GM23248 (cell line): ENCODE data around the gene OR52E6. TPM values are rescaled to one million over a fixed set of nuclear protein-coding genes. Genes with fewer than 3 reads are reported as not detected.

Experiments used
- DNase-seq: peaks from one replicate; pipeline ENCODE4 v3.0.0-alpha.2; 2015
- H2AFZ ChIP-seq: fragments of 200-600 bp; sonication (generic); 2 replicates; pipeline ENCODE4 v1.6.1; 2016; ENCODE audit warnings: antibody characterized with exemption
- H3F3A ChIP-seq: fragments of 200-600 bp; sonication (generic); 2 replicates; pipeline ENCODE4 v1.6.1; 2016; ENCODE audit warnings: mild to moderate bottlenecking, antibody characterized with exemption, mixed run types; ENCODE audit not compliant: insufficient read depth
- H3K27ac ChIP-seq: fragments of 200-600 bp; sonication (generic); 2 replicates; pipeline ENCODE4 v1.5.1; 2016; ENCODE audit warnings: mild to moderate bottlenecking
- H3K27me3 ChIP-seq: fragments of 200-600 bp; sonication (generic); replicated peaks from 2 replicates; pipeline ENCODE4 v1.6.1; 2016; ENCODE audit warnings: mild to moderate bottlenecking; ENCODE audit not compliant: insufficient read depth
- H3K36me3 ChIP-seq: fragments of 200-600 bp; sonication (generic); 2 replicates; pipeline ENCODE4 v1.6.1; 2016; ENCODE audit warnings: low read depth, mild to moderate bottlenecking
- H3K4me1 ChIP-seq: fragments of 200-600 bp; sonication (generic); 2 replicates; pipeline ENCODE4 v1.6.1; 2016; ENCODE audit warnings: mild to moderate bottlenecking; ENCODE audit not compliant: insufficient read depth
- H3K4me2 ChIP-seq: fragments of 200-600 bp; sonication (generic); one replicate; pipeline ENCODE4 v1.6.1; 2016; ENCODE audit warnings: mild to moderate bottlenecking; ENCODE audit not compliant: unreplicated experiment
- H3K4me3 ChIP-seq: fragments of 200-600 bp; sonication (generic); 2 replicates; pipeline ENCODE4 v1.5.1; 2016; ENCODE audit warnings: mild to moderate bottlenecking
- H3K79me2 ChIP-seq: fragments of 200-600 bp; sonication (generic); 2 replicates; pipeline ENCODE4 v1.6.1; 2016; ENCODE audit warnings: mild to moderate bottlenecking; ENCODE audit not compliant: insufficient read depth
- H3K9ac ChIP-seq: fragments of 200-600 bp; sonication (generic); 2 replicates; pipeline ENCODE4 v1.6.1; 2016; ENCODE audit warnings: mild to moderate bottlenecking
- H3K9me2 ChIP-seq: fragments of 200-600 bp; sonication (generic); 2 replicates; pipeline ENCODE4 v1.6.1; 2016; ENCODE audit warnings: mixed run types, mild to moderate bottlenecking, moderate library complexity; ENCODE audit not compliant: insufficient read depth
- H3K9me3 ChIP-seq: fragments of 200-600 bp; sonication (generic); one replicate; pipeline ENCODE4 v1.6.1; 2017; ENCODE audit warnings: low read depth
- H4K20me1 ChIP-seq: fragments of 200-600 bp; sonication (generic); 2 replicates; pipeline ENCODE4 v1.6.0; 2016; ENCODE audit not compliant: insufficient read depth
- EZH2 ChIP-seq: fragments of 200-600 bp; sonication (generic); IDR thresholded peaks from 2 replicates; pipeline ENCODE4 v1.6.1; 2018; ENCODE audit warnings: antibody characterized with exemption, mild to moderate bottlenecking; ENCODE audit not compliant: insufficient read depth, poor library complexity, severe bottlenecking
- EZH2phosphoT487 ChIP-seq: fragments of 200-600 bp; sonication (generic); IDR thresholded peaks from 2 replicates; pipeline ENCODE4 v1.6.1; 2018; ENCODE audit warnings: antibody characterized with exemption, moderate library complexity, mild to moderate bottlenecking, low read depth; ENCODE audit not compliant: insufficient read depth
- WGBS, 2 experiments: methylation state at CpG; one replicate each; pipeline ENCODE4 v1.1.6; 2015 to 2017; ENCODE audit warnings: low lambda C conversion rate in 2 of 2, low coverage in 1 of 2; ENCODE audit errors: missing lambda C conversion rate in 2 of 2; 5-methylcytosine and 5-hydroxymethylcytosine counted together
- in situ Hi-C: fragments of 300-500 bp; cut with MboI; formaldehyde crosslinking; loops from 2 replicates; pipeline ENCODE4 v1.15.0; 2020
- polyA plus RNA-seq: library from polyadenylated mRNA; unstranded; fragments of >200 nt; fragmentation: Nextera tagmentation; extraction: Ambion mirVana; gene quantifications from 2 replicates; pipeline ENCODE4 v1.2.1, GENCODE V29; 2016
- total RNA-seq: library from RNA; depleted of rRNA; stranded (reverse); fragments of >200 nt; shearing (Covaris generic); gene quantifications from 2 replicates; pipeline ENCODE4 v1.2.3, GENCODE V29; 2014

OR52E6 gene
- total and polyA plus RNA-seq, 2 experiments from 2014 or later = not detected

DNA sequence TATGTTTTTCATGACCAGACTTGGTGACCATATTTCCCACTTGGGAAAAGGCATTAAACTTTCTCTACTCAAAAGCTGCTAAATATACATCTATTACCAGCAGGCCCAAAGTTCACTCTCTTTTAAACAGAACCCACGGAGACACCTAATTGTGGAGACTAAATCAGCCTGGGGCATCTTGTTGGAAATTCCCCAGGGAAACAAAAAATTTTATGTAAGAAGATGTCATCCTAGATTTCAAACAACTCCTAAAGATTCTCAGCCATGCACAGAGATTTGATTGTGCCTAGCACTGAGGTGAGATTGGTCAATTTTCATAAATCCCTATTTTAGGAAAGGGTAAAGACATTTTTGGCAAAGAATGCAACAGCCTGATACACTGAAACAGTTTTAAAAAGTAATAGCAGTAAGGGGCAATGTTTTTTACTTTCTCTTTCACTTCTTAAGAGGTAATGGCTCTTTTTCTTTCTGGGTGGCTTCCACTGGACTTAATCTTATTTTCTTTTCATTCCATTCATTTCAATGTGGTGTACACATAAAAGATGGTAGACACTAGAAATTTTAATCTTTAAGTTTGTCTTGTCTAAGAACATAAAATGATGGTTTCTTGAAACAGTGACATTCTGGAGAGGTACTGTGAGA lies 23.3 kb downstream of the OR52E6 start:
- no peak overlapping the region for H3K4me2 ChIP-seq
- no peak overlapping the region for H2AFZ ChIP-seq
- TF ChIP-seq EZH2 (no peak), EZH2phosphoT487 (no peak)
- no peaks in the 10 kb centered on the region for H3K4me1 ChIP-seq
- no peaks in the 10 kb centered on the region for H3F3A ChIP-seq
- 65 to 76% methylated on average over 1 of the region's 1 CpG for WGBS, 2 experiments
- 0 out of 2 replicates have a peak, but pooled peaks cover 4% of the 10 kb centered on the region for H3K27me3 ChIP-seq
- H3K9ac ChIP-seq = no peak overlapping the region
- H3K4me3 ChIP-seq = no peak overlapping the region
- no peaks in the 10 kb centered on the region for H3K9me3 ChIP-seq
- no peaks in the 10 kb centered on the region for H3K9me2 ChIP-seq
- no peaks in the 10 kb centered on the region for H3K79me2 ChIP-seq
- no peaks in the 10 kb centered on the region for H4K20me1 ChIP-seq
- in situ Hi-C loops = no loop called here
- H3K36me3 ChIP-seq = no peaks in the 10 kb centered on the region
- no peak for DNase-seq
- no peak overlapping the region for H3K27ac ChIP-seq

DNA sequence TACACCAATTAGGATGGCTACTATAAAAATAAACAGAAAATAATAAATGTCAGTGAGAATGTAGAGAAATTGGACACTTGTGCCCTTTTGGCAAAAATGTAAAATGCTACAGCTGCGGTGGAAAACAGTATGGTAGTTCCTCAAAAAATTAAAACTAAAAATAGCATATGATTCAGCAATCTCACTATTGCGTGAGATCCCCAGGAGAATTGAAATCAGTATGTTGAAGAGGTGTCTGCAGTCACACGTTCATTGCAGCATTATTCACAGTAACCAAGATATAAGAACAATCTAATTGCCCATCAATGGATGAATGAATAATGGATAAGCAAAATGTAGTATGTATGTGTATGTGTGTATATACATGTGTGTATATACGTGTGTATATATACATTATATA lies 26.2 kb downstream of the OR52E6 start:
- DNase-seq = peak; percentile 29

DNA sequence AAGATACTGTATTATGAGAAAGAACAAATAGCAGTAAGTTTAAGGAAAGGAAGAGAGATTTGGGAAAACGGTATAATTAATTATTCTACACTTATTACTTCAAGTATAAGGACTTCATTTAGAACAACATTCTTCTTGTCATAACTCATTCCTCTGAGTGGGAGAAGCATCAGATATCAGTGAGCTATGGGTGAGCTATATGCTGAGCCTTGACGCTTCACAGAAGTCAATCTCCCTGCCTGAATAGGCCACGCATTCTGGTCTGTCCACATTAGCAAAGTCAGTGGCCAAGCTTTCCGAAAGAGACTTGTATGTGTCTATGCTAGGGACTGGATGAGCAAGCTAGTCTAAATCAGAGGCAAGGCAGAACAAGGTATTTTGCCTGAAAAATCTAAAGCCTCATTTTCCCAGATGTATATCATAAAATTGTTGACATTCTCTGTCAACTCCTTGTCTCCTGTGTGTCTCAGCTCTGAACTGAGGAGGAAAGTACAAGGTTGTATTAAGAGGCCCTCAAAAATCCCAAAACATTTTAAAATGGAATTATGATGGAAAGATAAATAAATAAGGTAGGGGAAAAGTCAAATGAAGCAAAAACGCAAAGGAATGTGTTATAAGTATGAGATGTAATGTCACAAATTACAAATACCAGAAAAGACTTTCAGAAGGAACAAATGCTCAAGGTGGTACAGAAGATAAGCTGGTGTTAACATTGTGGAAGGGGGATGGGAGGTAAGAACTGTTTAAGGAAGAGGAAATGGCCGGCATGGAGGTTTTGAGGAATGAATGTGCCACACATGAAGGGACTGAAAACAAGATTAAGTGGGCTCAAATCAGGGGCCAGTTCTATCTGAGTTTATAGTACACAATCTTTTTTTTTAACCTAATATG lies 31.5 kb downstream of the OR52E6 start:
- Histone ChIP-seq H3K4me2 (no peak overlapping the region), H3K27me3 (0 out of 2 replicates have a peak, but pooled peaks cover 5% of the 10 kb centered on the region)
- DNase-seq = no peak

More for the DNA sequence above, 26.2 kb downstream of the OR52E6 start:
- TF ChIP-seq EZH2 = no peak
- no peak for TF ChIP-seq EZH2phosphoT487
- H3K36me3 ChIP-seq = no peaks in the 10 kb centered on the region
- H2AFZ ChIP-seq = no peak overlapping the region
- H3K27me3 ChIP-seq = no peaks in the 10 kb centered on the region
- no peak overlapping the region for H3K27ac ChIP-seq
- H3K9ac ChIP-seq = no peak overlapping the region
- no peaks in the 10 kb centered on the region for H4K20me1 ChIP-seq
- WGBS, 2 experiments = 23 to 24% methylated on average over 4 of the region's 4 CpGs
- no peak overlapping the region for H3K4me3 ChIP-seq
- no peaks in the 10 kb centered on the region for H3K79me2 ChIP-seq
- no peaks in the 10 kb centered on the region for H3F3A ChIP-seq
- no peaks in the 10 kb centered on the region for H3K9me3 ChIP-seq
- in situ Hi-C loops = no loop called here
- no peak overlapping the region for H3K4me2 ChIP-seq
- H3K4me1 ChIP-seq = no peaks in the 10 kb centered on the region
- no peaks in the 10 kb centered on the region for H3K9me2 ChIP-seq

DNA sequence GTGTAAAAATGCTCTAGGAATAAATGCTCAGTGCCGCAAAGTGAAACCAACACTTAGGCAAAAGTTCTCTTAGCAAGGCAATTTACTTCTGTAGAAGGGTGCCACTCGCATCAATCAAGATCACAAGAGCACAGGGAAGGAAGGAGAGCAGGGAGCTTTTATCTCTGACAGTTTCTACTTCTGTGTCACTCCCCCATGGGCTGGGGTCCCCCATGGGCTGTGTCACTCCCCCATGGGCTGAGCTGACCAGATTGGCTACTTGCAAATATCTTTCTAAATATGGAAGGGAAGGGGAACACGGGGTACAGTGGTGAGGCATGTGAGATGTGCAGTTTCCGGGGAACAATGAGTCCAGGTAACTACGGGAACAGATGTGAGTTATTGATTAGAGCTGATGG lies 32.6 kb downstream of the OR52E6 start:
- in situ Hi-C loops = loop anchor here (10.0 kb wide), 1 partner anchor 324 kb away; the partner anchor contains the start of gene OR52D1
- peak overlapping the region; percentile 85 for H2AFZ ChIP-seq
- H3K79me2 ChIP-seq = no peaks in the 10 kb centered on the region
- DNase-seq = peak; percentile 31
- no peaks in the 10 kb centered on the region for H3K4me1 ChIP-seq
- no peaks in the 10 kb centered on the region for H4K20me1 ChIP-seq
- H3K27me3 ChIP-seq = 0 out of 2 replicates have a peak, but pooled peaks cover 5% of the 10 kb centered on the region
- no peak for TF ChIP-seq EZH2
- no peak for TF ChIP-seq EZH2phosphoT487
- H3K9me2 ChIP-seq = no peaks in the 10 kb centered on the region
- H3K4me3 ChIP-seq = peak overlapping the region; percentile 80
- H3K9me3 ChIP-seq = no peaks in the 10 kb centered on the region
- H3K27ac ChIP-seq = no peak overlapping the region
- no peaks in the 10 kb centered on the region for H3F3A ChIP-seq
- no peaks in the 10 kb centered on the region for H3K36me3 ChIP-seq
- peak overlapping the region; percentile 63 for H3K9ac ChIP-seq
- H3K4me2 ChIP-seq = peak overlapping the region; percentile 99
- WGBS, 2 experiments = 22 to 24% methylated on average over 5 of the region's 5 CpGs

More for the DNA sequence above, 31.5 kb downstream of the OR52E6 start:
- Histone ChIP-seq H3K27ac (no peak overlapping the region), H3K79me2 (no peaks in the 10 kb centered on the region), H3F3A (no peaks in the 10 kb centered on the region), H3K4me3 (no peak overlapping the region), H3K9me3 (no peaks in the 10 kb centered on the region), H3K36me3 (no peaks in the 10 kb centered on the region), H4K20me1 (no peaks in the 10 kb centered on the region), H3K9ac (no peak overlapping the region), H3K4me1 (no peaks in the 10 kb centered on the region), H3K9me2 (no peaks in the 10 kb centered on the region), H2AFZ (no peak overlapping the region)
- 86 to 87% methylated on average over 6 of the region's 6 CpGs for WGBS, 2 experiments
- in situ Hi-C loops = loop anchor here (10.0 kb wide), 1 partner anchor 325 kb away; the partner anchor contains the start of gene OR52D1
- TF ChIP-seq EZH2phosphoT487 (no peak), EZH2 (no peak)
